Adrenal gland (tissue), 5 donors: ENCODE results near the gene POLE.
A peak's percentile ranks its signal among the peaks of the same experiment; 100 is the strongest.

ENCODE experiments used
- POLR2A ChIP-seq, 2 donors: fragments of 450-650 bp; IDR thresholded peaks; one replicate each; pipeline ENCODE4 v1.6.1; 2017; ENCODE audit warnings: antibody characterized with exemption in 2 of 2, mild to moderate bottlenecking in 2 of 2, moderate library complexity in 1 of 2
- TF ChIP-seq, protein P1 (sequence below), 6 experiments: fragments of 450-650 bp in 4 of 6; fragments of 200-600 bp in 2 of 6; sonication (generic) in 1 of 6; IDR thresholded peaks; 1 replicate in 5 of 6; 2 replicates in 1 of 6; pipeline versions ENCODE4 v1.5.1 to v1.8.0; 2016 to 2021; ENCODE audit warnings: antibody characterized with exemption in 6 of 6, mild to moderate bottlenecking in 2 of 6, moderate library complexity in 1 of 6
- donor health status: DM: no; HTN: no; CAD: no.

DNA sequence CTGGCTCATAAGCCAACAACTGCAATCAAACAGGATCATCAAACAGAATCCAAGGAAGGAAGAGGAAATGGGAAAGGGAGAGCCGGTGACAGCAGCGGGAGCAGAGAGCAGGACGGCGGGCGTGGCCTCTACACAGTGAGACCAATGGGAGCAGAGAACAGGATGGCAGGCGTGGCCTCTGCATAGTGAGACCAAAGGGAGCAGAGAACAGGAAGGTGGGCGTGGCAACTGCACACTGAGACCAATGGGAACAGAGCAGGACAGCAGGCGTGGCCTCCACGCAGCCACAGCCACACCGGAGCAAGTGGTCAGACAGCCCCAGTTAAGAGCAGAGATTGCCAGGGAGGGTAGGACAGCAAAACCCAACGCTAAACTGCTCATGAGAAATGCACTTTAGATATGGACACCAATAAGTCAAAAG lies 93.2 kb downstream of the POLE start:
- TF ChIP-seq POLR2A (IDR thresholded peaks at IDR 0.05): peak in 1 of 2 donors; percentile 26
- TF ChIP-seq, protein P1, sequence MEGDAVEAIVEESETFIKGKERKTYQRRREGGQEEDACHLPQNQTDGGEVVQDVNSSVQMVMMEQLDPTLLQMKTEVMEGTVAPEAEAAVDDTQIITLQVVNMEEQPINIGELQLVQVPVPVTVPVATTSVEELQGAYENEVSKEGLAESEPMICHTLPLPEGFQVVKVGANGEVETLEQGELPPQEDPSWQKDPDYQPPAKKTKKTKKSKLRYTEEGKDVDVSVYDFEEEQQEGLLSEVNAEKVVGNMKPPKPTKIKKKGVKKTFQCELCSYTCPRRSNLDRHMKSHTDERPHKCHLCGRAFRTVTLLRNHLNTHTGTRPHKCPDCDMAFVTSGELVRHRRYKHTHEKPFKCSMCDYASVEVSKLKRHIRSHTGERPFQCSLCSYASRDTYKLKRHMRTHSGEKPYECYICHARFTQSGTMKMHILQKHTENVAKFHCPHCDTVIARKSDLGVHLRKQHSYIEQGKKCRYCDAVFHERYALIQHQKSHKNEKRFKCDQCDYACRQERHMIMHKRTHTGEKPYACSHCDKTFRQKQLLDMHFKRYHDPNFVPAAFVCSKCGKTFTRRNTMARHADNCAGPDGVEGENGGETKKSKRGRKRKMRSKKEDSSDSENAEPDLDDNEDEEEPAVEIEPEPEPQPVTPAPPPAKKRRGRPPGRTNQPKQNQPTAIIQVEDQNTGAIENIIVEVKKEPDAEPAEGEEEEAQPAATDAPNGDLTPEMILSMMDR (IDR thresholded peaks at IDR 0.05): no peak
